NCI-H526 treated with DMSO at 0.1 percent for 48 hours (cell line): ENCODE measurements around the gene ZFP37.
"Not testable (repeated sequence)": the region's sequence is repeated elsewhere in the genome, so short reads cannot be mapped to it uniquely, and the experiment has no call there.

Source experiments
- DNase-seq: peaks from one replicate; lab custom pipeline; 2025; lab: John Stamatoyannopoulos, UW

ZFP37 gene

GRCh38 chr9:113056191-113057106 lies at the start of gene ZFP37:
TSS of gene ZFP37 (minus strand) at chr9:113056724. CDS start at chr9:113056688, 36 bp downstream.
- DNase-seq: peak; percentile 39

- not testable (repeated sequence) for DNase-seq
Observed at GRCh38 chr9:113105345-113105744, 48.8 kb upstream of the ZFP37 start.

- DNase-seq: no peak
Observed at GRCh38 chr9:113095561-113095960, 39.0 kb upstream of the ZFP37 start.

- DNase-seq: not testable (repeated sequence)
Observed at GRCh38 chr9:113089924-113090323, 33.4 kb upstream of the ZFP37 start.

- not testable (repeated sequence) for DNase-seq
Observed at GRCh38 chr9:113089143-113089505, 32.6 kb upstream of the ZFP37 start.

DNA sequence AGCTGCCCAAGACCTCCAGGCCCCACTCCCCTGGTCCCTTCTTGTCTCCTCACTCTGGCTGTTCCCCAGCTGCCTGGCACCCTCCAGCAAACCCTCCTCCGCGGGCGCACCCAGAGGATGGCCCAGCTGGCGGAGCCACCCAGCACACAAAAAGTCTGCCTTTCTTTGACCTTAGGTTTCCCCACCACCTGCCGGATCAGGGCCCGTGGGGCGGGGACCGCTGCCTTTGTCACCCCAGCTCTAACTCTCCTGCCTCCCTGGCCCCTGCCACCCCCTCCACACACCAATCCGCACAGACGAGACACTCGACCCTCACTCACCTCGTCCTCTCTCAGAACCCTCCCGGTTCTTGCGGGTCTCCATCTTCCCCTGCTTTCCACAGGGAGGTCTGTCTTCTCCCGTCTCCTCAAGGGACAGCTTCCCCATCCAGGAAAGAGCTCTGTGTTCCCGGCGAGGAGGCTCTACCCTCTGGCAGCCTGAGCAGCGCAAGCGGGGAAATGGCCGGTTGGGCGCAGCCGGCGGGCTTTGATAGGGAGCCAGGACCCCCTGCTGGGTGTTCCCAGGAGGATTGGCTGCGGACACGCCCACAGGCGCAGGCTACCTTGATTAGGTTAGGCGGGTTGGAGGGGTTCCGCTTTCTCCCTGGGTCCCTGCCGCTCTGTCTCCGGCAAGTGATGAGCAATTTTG lies 32.1 kb upstream of the ZFP37 start:
- DNase-seq: not testable (repeated sequence)

GRCh38 chr9:113062932-113063310 lies 6.4 kb upstream of the ZFP37 start:
- DNase-seq: not testable (repeated sequence)

- not testable (repeated sequence) for DNase-seq
Observed at GRCh38 chr9:113062256-113062931, 5.9 kb upstream of the ZFP37 start.

GRCh38 chr9:113061072-113061850 lies 4.7 kb upstream of the ZFP37 start:
- DNase-seq: not testable (repeated sequence)

DNA sequence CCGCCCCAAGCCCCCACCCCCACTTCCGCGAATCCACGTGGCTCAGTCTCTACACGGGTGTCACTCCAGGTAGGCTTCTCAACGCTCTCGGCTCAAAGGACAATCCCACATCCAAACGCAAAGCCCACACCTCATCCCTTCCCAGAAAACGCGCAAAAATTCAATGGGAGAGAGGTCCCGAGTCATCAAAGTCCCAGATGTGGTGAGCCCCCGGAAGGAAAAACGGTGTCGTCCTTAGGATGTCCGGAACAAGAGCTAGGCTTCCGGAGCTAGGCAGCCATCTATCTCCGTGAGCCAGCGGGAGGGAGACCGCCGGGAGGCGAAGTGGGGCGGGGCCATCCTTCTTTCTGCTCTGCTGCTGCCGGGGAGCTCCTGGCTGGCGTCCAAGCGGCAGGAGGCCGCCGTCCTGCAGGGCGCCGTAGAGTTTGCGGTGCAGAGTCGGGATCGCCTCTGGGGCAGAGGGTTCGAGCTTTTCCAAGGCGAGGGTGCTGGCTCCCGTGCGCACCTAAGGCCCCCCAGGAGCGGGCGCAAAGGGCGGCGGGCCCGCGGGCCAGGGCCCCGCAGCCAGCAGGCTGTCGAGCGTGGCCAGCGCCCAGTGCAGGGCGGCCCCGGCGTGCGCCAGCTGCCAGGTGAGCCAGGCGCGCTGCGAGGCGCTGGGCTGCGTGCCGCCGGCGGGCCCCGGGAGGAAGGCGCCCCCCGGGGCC lies 3.2 kb upstream of the ZFP37 start:
- DNase-seq: not testable (repeated sequence)

GRCh38 chr9:113057193-113057592 lies 669 bp upstream of the ZFP37 start:
- DNase-seq: no peak

- DNase-seq: no peak
Observed at GRCh38 chr9:113042884-113043657, 13.5 kb downstream of the ZFP37 start.

GRCh38 chr9:113026200-113026599 lies 30.3 kb downstream of the ZFP37 start:
- DNase-seq: no peak

DNA sequence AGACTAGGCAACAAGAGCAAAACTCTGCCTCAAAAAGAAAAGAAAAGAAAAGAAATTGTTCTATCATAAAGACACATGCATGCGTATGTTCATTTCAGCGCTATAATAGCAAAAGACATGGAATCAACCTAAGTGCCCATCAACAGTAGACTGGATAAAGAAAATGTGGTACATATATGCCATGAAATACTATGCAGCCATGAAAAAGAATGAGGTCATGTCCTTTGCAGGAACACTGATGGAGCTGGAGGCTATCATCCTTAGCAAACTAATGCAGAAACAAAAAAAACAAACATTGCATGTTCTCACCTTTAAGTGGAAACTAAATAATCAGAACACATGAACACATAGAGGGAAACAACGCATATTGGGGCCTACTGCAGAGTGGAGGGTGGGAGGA lies 38.3 kb downstream of the ZFP37 start:
- no peak for DNase-seq

GRCh38 chr9:113012492-113012891 lies 44.0 kb downstream of the ZFP37 start:
- DNase-seq: no peak

- DNase-seq: peak; percentile 33
Observed at GRCh38 chr9:113011911-113012381, 44.6 kb downstream of the ZFP37 start, which contains the start of gene ZNF883. TSS of gene ZNF883 (minus strand) at chr9:113012192.

- no peak for DNase-seq
Observed at GRCh38 chr9:113005777-113006176, 50.7 kb downstream of the ZFP37 start.

DNA sequence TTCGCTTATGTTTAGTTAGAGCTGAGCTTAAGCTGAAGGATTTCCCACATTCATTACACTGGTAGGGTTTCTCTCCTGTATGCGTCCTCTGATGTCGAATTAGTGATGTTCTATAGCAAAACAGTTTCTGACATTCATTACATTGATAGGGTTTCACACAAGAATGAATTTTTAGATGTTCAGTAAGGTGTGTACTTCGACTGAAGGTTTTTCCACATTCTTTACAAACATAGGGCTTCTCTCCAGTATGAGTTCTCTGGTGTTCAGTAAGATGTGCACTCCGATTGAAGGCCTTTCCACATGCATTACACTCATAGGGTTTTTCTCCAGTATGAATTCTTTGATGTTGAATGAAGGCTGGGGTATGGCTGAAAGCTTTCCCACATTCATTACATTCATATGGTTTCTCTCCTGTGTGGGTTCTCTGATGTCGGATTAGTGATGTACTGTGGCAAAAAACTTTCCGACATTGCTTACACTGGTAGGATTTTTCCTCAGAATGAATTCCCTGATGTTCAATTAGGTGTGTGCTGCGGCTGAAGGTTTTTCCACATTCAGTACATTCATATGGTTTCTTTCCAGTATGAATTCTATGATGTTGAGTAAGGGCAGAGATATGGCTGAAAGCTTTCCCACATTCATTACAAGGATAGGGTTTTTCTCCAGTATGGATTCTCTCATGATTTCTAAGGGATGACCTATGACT lies 59.1 kb downstream of the ZFP37 start:
- DNase-seq: no peak
